Glutamatergic neuron (in vitro differentiated cells): Measurements from ENCODE around the gene ZG16B. TPM values are rescaled to one million over a fixed set of nuclear protein-coding genes. Genes with fewer than 3 reads are reported as not detected.

ENCODE experiments used
- DNase-seq: peaks from one replicate; pipeline ENCODE4 v3.0.0; 2022
- H3K27ac Mint-ChIP-seq: one replicate; pipeline ENCODE4 v1.8.0; 2020; ENCODE audit warnings: mild to moderate bottlenecking, mixed read lengths, inconsistent platforms; ENCODE audit not compliant: unreplicated experiment
- H3K27me3 Mint-ChIP-seq: one replicate; pipeline ENCODE4 v1.8.0; 2020; ENCODE audit warnings: mild to moderate bottlenecking, moderate library complexity, mixed read lengths, inconsistent platforms; ENCODE audit not compliant: unreplicated experiment
- H3K36me3 Mint-ChIP-seq: one replicate; pipeline ENCODE4 v1.8.0; 2020; ENCODE audit warnings: mild to moderate bottlenecking, mixed read lengths, inconsistent platforms; ENCODE audit not compliant: unreplicated experiment
- H3K4me1 Mint-ChIP-seq: one replicate; pipeline ENCODE4 v1.8.0; 2020; ENCODE audit warnings: mild to moderate bottlenecking, low read depth, mixed read lengths, inconsistent platforms; ENCODE audit not compliant: unreplicated experiment
- H3K4me3 Mint-ChIP-seq: one replicate; pipeline ENCODE4 v1.8.0; 2020; ENCODE audit warnings: mild to moderate bottlenecking, mixed read lengths, inconsistent platforms; ENCODE audit not compliant: unreplicated experiment
- H3K9me3 Mint-ChIP-seq: one replicate; pipeline ENCODE4 v1.8.0; 2020; ENCODE audit warnings: mild to moderate bottlenecking, moderate library complexity, mixed read lengths, inconsistent platforms; ENCODE audit not compliant: unreplicated experiment
- total RNA-seq: library from RNA; stranded (reverse); fragmentation: NEBNext Ultra II Directional; extraction: Animal tissue kit (Norgen Biotek cat#: 25700); gene quantifications from one replicate; pipeline ENCODE4 v1.2.1, GENCODE V29; 2021; ENCODE audit not compliant: unreplicated experiment
- TF ChIP-seq, protein P1 (sequence below): fragments of 200-600 bp; sonication (generic); IDR thresholded peaks from one replicate; pipeline ENCODE4 v1.5.0; 2021; ENCODE audit not compliant: partially characterized antibody, unreplicated experiment

The ZG16B gene
- total RNA-seq, 1 donor from 2014 or later: not detected

DNA sequence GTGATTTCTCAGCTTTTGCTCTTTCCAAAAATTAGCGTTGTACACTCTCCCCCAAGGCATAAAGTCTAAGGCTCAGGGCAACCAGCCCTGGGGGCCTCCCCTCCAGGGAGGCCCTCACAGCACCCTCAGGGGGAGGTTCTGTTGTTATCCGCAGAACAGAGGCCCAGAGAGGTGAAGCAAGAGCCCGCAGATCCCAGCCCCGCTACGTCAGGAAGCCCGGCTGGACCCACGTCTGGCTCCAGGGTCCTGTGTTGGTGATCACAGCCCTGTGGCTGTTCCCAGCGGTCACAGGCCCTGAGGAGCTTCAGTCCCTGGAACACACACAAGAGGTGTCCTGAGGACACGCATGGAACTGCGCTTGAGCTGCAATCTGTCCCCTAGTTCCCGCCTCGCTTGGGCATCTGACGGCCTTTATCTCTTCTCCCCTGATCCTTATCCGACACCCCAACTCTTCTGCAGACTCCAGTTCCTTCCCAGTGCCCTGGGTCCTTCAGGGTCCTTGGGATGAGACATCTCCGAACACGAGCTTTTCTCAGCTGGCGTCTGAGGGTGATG, 1.1 kb upstream of the ZG16B start:
- H3K27ac Mint-ChIP-seq: no peak overlapping the region
- H3K4me1 Mint-ChIP-seq: peaks cover 2% of the 10 kb centered on the region
- H3K9me3 Mint-ChIP-seq: peaks cover 2% of the 10 kb centered on the region
- TF ChIP-seq, protein P1, sequence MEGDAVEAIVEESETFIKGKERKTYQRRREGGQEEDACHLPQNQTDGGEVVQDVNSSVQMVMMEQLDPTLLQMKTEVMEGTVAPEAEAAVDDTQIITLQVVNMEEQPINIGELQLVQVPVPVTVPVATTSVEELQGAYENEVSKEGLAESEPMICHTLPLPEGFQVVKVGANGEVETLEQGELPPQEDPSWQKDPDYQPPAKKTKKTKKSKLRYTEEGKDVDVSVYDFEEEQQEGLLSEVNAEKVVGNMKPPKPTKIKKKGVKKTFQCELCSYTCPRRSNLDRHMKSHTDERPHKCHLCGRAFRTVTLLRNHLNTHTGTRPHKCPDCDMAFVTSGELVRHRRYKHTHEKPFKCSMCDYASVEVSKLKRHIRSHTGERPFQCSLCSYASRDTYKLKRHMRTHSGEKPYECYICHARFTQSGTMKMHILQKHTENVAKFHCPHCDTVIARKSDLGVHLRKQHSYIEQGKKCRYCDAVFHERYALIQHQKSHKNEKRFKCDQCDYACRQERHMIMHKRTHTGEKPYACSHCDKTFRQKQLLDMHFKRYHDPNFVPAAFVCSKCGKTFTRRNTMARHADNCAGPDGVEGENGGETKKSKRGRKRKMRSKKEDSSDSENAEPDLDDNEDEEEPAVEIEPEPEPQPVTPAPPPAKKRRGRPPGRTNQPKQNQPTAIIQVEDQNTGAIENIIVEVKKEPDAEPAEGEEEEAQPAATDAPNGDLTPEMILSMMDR: no peak
- H3K27me3 Mint-ChIP-seq: peaks cover 10% of the 10 kb centered on the region
- no peaks in the 10 kb centered on the region for H3K36me3 Mint-ChIP-seq
- no peak overlapping the region for H3K4me3 Mint-ChIP-seq
- no peak for DNase-seq

DNA sequence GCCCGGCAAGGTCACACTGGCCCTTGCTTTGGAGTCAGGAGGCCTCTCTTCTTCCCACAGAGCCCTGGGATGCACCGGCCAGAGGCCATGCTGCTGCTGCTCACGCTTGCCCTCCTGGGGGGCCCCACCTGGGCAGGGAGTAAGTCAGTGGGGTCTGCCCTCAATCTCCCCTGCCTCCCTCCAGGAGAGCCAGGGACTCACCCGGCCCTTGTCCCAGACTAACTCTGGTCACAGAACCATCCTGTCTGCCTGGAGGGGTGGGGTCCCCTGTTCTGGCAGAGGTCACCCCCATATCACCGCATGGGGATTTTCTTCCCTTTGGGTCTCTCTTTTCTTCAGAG, 222 bp downstream of the ZG16B start:
- Mint-ChIP-seq H3K36me3 (no peaks in the 10 kb centered on the region), H3K27ac (no peak overlapping the region), H3K4me3 (no peak overlapping the region), H3K9me3 (peaks cover 2% of the 10 kb centered on the region), H3K27me3 (peaks cover 6% of the 10 kb centered on the region), H3K4me1 (peaks cover 2% of the 10 kb centered on the region)
- DNase-seq: no peak
- TF ChIP-seq, protein P1: no peak

DNA sequence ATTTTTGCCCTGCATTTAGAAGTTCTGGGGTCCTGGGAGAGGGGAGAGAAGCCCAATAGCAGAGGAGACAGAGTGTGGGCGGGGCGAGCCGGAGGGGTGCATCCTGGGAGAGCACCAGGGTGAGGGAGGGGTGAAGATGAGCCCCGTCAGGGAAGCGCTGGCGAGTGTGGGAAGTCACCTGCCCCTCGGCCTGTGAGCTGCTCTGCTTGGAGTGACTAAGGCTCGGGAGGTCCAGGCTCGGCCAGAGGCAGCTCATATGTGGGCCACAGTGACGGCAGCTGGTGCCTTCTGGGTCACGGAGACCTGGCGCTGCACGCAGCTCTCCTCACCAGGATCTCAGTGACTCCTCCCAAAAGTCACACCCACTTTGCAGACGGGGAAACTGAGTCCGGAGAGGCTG, 1.1 kb downstream of the ZG16B start:
- TF ChIP-seq, protein P1: no peak
- Mint-ChIP-seq H3K27me3 (peaks cover 2% of the 10 kb centered on the region), H3K9me3 (peaks cover under 1% of the 10 kb centered on the region), H3K36me3 (no peaks in the 10 kb centered on the region), H3K4me3 (no peak overlapping the region), H3K4me1 (peaks cover 2% of the 10 kb centered on the region), H3K27ac (no peak overlapping the region)
- DNase-seq: no peak

DNA sequence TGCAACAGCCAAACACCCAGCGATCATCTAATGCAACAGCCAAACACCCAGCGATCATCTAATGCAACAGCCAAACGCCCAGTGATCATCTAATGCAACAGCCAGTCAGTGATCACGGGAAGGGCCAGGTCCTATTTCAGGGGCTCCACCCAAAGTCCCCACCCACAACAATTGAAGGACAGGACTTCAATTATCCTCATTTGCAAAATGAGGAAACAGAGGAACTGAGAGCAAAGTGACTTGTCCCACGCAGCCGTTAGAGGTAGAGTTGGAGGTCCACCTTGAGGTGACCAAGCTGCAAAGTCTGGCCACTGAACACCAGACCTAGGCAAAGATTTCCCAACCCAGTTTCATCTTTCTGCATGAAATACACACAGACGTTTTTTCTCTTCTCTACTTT, 3.7 kb downstream of the ZG16B start:
- DNase-seq: no peak
- H3K4me1 Mint-ChIP-seq: no peaks in the 10 kb centered on the region
- TF ChIP-seq, protein P1: no peak
- H3K9me3 Mint-ChIP-seq: no peaks in the 10 kb centered on the region
- no peak overlapping the region for H3K4me3 Mint-ChIP-seq
- no peaks in the 10 kb centered on the region for H3K36me3 Mint-ChIP-seq
- no peak overlapping the region for H3K27ac Mint-ChIP-seq
- peaks cover 2% of the 10 kb centered on the region for H3K27me3 Mint-ChIP-seq

DNA sequence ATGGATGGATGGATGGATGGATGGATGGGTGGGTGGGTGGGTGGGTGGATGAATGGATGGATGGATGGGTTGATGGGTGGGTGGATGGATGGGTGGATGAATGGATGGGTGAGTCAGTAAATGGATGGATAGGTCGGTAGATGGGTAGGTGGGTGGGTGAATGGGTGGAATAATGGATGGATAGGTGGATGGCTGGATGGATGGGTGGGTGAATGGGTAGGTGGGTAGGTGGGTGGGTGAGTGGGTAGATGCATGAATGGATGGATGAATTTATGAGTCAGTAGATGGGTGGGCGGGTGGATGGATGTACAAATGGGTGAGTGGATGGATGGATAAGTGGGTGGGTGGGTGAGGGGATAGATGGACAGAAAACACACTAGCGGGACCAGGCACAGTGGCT, 4.9 kb downstream of the ZG16B start:
- Mint-ChIP-seq H3K4me3 (no peak overlapping the region), H3K4me1 (no peaks in the 10 kb centered on the region), H3K27ac (no peak overlapping the region), H3K36me3 (no peaks in the 10 kb centered on the region), H3K27me3 (peaks cover 2% of the 10 kb centered on the region), H3K9me3 (no peaks in the 10 kb centered on the region)
- DNase-seq: no peak
- TF ChIP-seq, protein P1: no peak
